Upper lobe of left lung (tissue), 6 donors: ENCODE measurements around the gene RNASE1. TPM values are rescaled to one million over a fixed set of nuclear protein-coding genes. Genes with fewer than 3 reads are reported as not detected.

ENCODE experiments used
- ATAC-seq, 2 donors: fragments of 200-7000 bp; cut with Tn5 transposase; one replicate each; pipeline ENCODE4 v1.9.1; 2022; ENCODE audit warnings: mild to moderate bottlenecking in 2 of 2, moderate library complexity in 2 of 2; ENCODE audit not compliant: low FRiP score in 2 of 2
- DNase-seq, 2 donors: peaks; one replicate each; pipeline ENCODE4 v3.0.0-alpha.2; 2019 to 2020
- H3K27ac ChIP-seq, 4 donors: fragments of 200-600 bp; sonication (generic); one replicate each; pipeline ENCODE4 v1.5.1; 2016 to 2019
- H3K27me3 ChIP-seq, 4 donors: fragments of 200-600 bp; sonication (generic); one replicate each; pipeline ENCODE4 v1.5.1; 2017 to 2019
- H3K36me3 ChIP-seq, 4 donors: fragments of 200-600 bp; sonication (generic); one replicate each; pipeline ENCODE4 v1.5.1; 2016 to 2019
- H3K4me1 ChIP-seq, 4 donors: fragments of 200-600 bp; sonication (generic); one replicate each; pipeline ENCODE4 v1.5.1; 2018 to 2019
- H3K4me3 ChIP-seq, 4 donors: fragments of 200-600 bp; sonication (generic); one replicate each; pipeline ENCODE4 v1.5.1; 2017 to 2019; ENCODE audit warnings: mild to moderate bottlenecking in 2 of 4, moderate library complexity in 1 of 4
- H3K9me3 ChIP-seq, 4 donors: fragments of 200-600 bp; sonication (generic); one replicate each; pipeline ENCODE4 v1.5.1; 2018 to 2019
- EP300 ChIP-seq, 4 donors: sonication (generic); formaldehyde crosslinking; IDR thresholded peaks; one replicate each; pipeline ENCODE4 v1.5.1; 2017; ENCODE audit warnings: antibody characterized with exemption in 4 of 4, control low read depth in 2 of 4
- POLR2A ChIP-seq, 4 donors: fragments of 450-650 bp; IDR thresholded peaks; one replicate each; pipeline ENCODE4 v1.5.1; 2016 to 2017; ENCODE audit warnings: antibody characterized with exemption in 4 of 4, mild to moderate bottlenecking in 2 of 4
- POLR2AphosphoS5 ChIP-seq, 2 donors: sonication (generic); formaldehyde crosslinking; IDR thresholded peaks; one replicate each; pipeline ENCODE4 v1.5.1; 2017; ENCODE audit warnings: antibody characterized with exemption in 2 of 2
- WGBS, 2 donors: methylation state at CpG; one replicate each; pipeline ENCODE4 v1.1.5; 2017 to 2018; 5-methylcytosine and 5-hydroxymethylcytosine counted together
- total RNA-seq, 6 donors: library from RNA; depleted of rRNA in 4 of 6; stranded (reverse); fragments of >200 nt in 4 of 6; gene quantifications; one replicate each; pipeline versions ENCODE4 v1.1.0 to v1.2.1, GENCODE V29; 2016 to 2021
- TF ChIP-seq, protein P1 (sequence below), 6 experiments: fragments of 450-650 bp in 4 of 6; fragments of 200-600 bp in 2 of 6; sonication (generic) in 2 of 6; IDR thresholded peaks; one replicate each; pipeline ENCODE4 v1.5.1; 2016 to 2019; ENCODE audit warnings: antibody characterized with exemption in 6 of 6
- donor health status: DM: no; HTN: no; CAD: no; lungs with moderate emphysema.
- donor health status: DM: no; HTN: yes; CAD: no; lungs with severe emphysema.

Gene RNASE1
- total RNA-seq, 6 donors from 2014 or later = 229 to 1,558 (median 860) TPM

DNA sequence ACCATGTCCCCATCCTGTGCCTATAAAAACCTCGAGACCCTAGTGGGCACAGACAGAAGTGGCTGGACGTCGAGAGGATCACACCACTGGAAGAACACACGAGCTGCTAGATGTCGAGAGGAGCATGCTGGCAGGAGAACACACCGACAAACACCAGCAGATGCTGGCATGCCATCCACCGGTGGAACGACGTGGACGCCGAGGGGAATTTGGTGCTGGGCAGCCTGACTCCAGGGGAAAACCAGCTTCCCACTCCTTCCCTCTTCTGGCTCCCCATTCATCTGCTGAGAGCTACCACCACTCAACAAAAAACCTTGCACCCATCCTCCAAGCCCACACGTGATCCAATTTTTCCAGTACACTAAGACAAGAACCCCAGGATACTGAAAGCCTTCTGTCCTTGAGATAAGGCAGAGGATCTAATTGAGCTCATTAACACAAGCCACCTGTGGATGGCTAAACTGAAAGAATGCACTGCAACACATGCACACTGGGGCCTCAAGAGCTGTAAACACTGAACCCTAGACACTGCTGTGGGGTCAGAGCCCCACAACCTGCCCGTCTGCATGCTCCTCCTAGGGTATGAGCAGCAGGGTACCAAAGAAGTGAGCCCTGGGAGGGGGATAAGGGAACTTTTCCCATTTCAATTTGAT, 12.1 kb downstream of the RNASE1 start:
- peaks cover 9 to 37% (median 35%) of the 10 kb centered on the region in 4 donors for H3K4me1 ChIP-seq
- ATAC-seq (no peak), DNase-seq (peak; percentile 28 to 57)
- WGBS, 2 donors = 81 to 90% methylated on average over 12 to 13 of the region's 13 CpGs
- TF ChIP-seq POLR2A (IDR thresholded peaks at IDR 0.05) = peak in 1 of 4 donors; percentile 9
- TF ChIP-seq, protein P1, sequence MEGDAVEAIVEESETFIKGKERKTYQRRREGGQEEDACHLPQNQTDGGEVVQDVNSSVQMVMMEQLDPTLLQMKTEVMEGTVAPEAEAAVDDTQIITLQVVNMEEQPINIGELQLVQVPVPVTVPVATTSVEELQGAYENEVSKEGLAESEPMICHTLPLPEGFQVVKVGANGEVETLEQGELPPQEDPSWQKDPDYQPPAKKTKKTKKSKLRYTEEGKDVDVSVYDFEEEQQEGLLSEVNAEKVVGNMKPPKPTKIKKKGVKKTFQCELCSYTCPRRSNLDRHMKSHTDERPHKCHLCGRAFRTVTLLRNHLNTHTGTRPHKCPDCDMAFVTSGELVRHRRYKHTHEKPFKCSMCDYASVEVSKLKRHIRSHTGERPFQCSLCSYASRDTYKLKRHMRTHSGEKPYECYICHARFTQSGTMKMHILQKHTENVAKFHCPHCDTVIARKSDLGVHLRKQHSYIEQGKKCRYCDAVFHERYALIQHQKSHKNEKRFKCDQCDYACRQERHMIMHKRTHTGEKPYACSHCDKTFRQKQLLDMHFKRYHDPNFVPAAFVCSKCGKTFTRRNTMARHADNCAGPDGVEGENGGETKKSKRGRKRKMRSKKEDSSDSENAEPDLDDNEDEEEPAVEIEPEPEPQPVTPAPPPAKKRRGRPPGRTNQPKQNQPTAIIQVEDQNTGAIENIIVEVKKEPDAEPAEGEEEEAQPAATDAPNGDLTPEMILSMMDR (IDR thresholded peaks at IDR 0.05) = no peak
- no peaks in the 10 kb centered on the region for H3K27me3 ChIP-seq
- no peaks in the 10 kb centered on the region for H3K36me3 ChIP-seq
- H3K4me3 ChIP-seq = no peak overlapping the region
- peak overlapping the region; percentile 60 to 70 (median 67) for H3K27ac ChIP-seq
- H3K9me3 ChIP-seq = no peaks in the 10 kb centered on the region

DNA sequence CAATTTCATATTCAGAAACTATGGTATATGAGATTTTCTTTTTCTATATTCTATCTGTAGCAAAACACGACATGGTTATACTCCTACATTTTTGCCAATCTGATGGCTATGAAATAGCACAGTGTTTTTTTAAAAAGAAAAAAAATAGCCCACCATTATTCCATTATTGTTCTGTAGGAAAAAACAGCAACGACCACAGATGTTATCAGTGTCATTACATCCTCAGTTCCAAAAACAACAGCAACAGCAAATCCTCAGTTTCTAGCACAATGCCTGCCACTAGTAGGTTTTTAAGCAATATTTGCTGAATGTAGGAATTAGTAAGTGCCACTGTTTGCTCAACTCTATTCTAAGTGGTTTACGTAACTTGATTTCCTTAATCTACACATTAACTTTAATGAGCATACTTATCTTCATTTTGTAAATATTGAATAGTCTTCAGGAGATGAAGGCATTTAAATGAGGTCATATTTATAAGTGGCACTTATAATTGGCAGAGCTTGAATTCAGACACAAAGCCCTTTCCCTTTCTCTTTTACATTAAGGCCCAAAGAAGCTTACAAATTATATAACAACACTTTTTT, 13.3 kb downstream of the RNASE1 start:
- H3K4me1 ChIP-seq = peaks cover 9 to 36% (median 33%) of the 10 kb centered on the region in 4 donors
- no peaks in the 10 kb centered on the region for H3K9me3 ChIP-seq
- peak overlapping the region; percentile 1 to 70 (median 67) for H3K27ac ChIP-seq
- ATAC-seq (peak in 1 of 2 donors; percentile 46), DNase-seq (no peak)
- no peaks in the 10 kb centered on the region for H3K36me3 ChIP-seq
- WGBS, 2 donors = 26 to 27% methylated on average over 3 of the region's 3 CpGs
- H3K4me3 ChIP-seq = no peak overlapping the region
- TF ChIP-seq, protein P1 (IDR thresholded peaks at IDR 0.05) = no peak
- TF ChIP-seq EP300 (IDR thresholded peaks at IDR 0.05) (peak in 1 of 4 donors; percentile 80), POLR2AphosphoS5 (IDR thresholded peaks at IDR 0.05) (peak in 1 of 2 donors; percentile 21)
- H3K27me3 ChIP-seq = no peaks in the 10 kb centered on the region

DNA sequence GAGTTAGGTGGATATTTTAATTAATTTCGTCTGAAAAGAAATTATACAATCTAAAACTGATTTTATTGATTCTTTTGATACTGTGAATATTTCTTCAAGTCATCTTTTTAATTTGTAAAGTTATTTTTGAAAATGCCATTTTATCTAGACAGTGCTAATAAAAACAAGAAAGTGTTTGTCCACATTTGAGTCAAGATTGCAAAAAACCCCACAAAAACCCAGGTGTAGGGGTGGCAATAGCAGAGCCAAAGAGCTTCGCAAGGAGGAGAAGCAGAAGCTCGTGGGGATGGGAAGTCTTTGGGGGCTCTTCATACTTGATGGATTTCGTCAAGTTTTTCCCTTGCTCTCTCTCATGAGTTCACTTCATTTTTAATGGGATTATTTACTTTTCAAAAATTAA, 15.6 kb downstream of the RNASE1 start:
- ATAC-seq (no peak), DNase-seq (no peak)
- H3K9me3 ChIP-seq = no peaks in the 10 kb centered on the region
- TF ChIP-seq, protein P1 (IDR thresholded peaks at IDR 0.05) = no peak
- TF ChIP-seq EP300 (IDR thresholded peaks at IDR 0.05) (no peak), POLR2AphosphoS5 (IDR thresholded peaks at IDR 0.05) (no peak), POLR2A (IDR thresholded peaks at IDR 0.05) (no peak)
- peaks cover 12 to 52% (median 37%) of the 10 kb centered on the region in 4 donors for H3K4me1 ChIP-seq
- WGBS, 2 donors = 61 to 68% methylated on average over 4 of the region's 4 CpGs
- H3K36me3 ChIP-seq = no peaks in the 10 kb centered on the region
- no peaks in the 10 kb centered on the region for H3K27me3 ChIP-seq
- H3K4me3 ChIP-seq = no peak overlapping the region
- H3K27ac ChIP-seq = no peak overlapping the region

DNA sequence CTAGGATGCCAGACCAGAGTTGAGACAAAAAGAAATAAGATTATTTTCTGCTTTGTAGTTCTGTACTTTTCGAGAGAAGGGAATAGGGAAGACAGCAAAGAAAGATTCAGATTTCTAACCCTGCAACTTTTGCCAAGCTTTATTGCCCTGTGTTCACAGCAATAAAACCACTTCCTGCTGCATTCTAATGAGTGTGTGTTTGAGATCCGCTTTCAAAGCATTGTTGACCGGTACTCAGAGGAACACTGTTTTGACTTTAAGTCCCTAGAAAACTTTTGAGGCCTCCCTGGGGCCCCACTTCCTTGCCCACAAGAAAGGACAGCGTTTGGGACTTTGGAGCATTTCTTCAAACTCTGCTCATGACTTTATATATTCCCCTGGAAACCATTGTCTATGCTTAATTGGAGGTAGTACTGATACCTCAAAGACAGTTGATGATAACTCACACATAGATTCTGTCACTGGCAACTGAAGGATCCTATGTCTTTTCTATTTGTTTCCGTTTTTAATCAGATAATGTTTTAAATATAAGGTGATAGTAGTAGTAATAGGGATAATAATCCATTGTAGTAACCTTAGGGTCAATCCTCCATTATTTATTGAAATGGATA, 20.3 kb downstream of the RNASE1 start:
- no peaks in the 10 kb centered on the region for H3K27me3 ChIP-seq
- ATAC-seq (peak; percentile 78), DNase-seq (no peak)
- no peaks in the 10 kb centered on the region for H3K36me3 ChIP-seq
- H3K4me1 ChIP-seq = peaks cover 6 to 31% (median 12%) of the 10 kb centered on the region in 4 donors
- peak overlapping the region in 2 of 4 donors; percentile 26 to 36 for H3K4me3 ChIP-seq
- H3K9me3 ChIP-seq = no peaks in the 10 kb centered on the region
- TF ChIP-seq POLR2A (IDR thresholded peaks at IDR 0.05) (peak in 1 of 4 donors; percentile 46), EP300 (IDR thresholded peaks at IDR 0.05) (no peak)
- TF ChIP-seq, protein P1 (IDR thresholded peaks at IDR 0.05) = no peak
- WGBS, 2 donors = 1 to 15% methylated on average over 5 of the region's 5 CpGs
- peak overlapping the region; percentile 65 to 82 (median 75) for H3K27ac ChIP-seq
